SK-N-SH treated with all-trans-retinoic acid at 6 μM for 48 hours (cell line): ENCODE measurements around the gene AKT3.

Source experiments
- ATAC-seq: fragments of 200-7000 bp; cut with Tn5 transposase; 3 replicates; pipeline ENCODE4 v1.9.1; 2020; ENCODE audit warnings: mild to moderate bottlenecking, moderate library complexity
- ARNTL ChIP-seq: fragments of 450-650 bp; formaldehyde crosslinking; IDR thresholded peaks from 2 replicates; pipeline ENCODE4 v1.5.0; 2020; ENCODE audit warnings: low read depth, mild to moderate bottlenecking, moderate library complexity, borderline replicate concordance
- BACH2 ChIP-seq: fragments of 250-450 bp; sonication (Bioruptor Pico); IDR thresholded peaks from 2 replicates; pipeline ENCODE4 v1.9.0; 2021; ENCODE audit warnings: mild to moderate bottlenecking, borderline replicate concordance
- CSDC2 ChIP-seq: fragments of 250-450 bp; sonication (Bioruptor Pico); IDR thresholded peaks from 2 replicates; pipeline ENCODE4 v1.5.0; 2020; ENCODE audit warnings: mild to moderate bottlenecking, moderate library complexity
- ESRRG ChIP-seq: fragments of 250-450 bp; sonication (Bioruptor Pico); IDR thresholded peaks from 2 replicates; pipeline ENCODE4 v1.6.1; 2021; ENCODE audit warnings: mild to moderate bottlenecking
- GLIS3 ChIP-seq: fragments of 250-450 bp; sonication (Bioruptor Pico); IDR thresholded peaks from 2 replicates; pipeline ENCODE4 v1.5.0; 2020; ENCODE audit warnings: mild to moderate bottlenecking, moderate library complexity
- ISL1 ChIP-seq: fragments of 250-450 bp; sonication (Bioruptor Pico); IDR thresholded peaks from 2 replicates; pipeline ENCODE4 v2.1.2; 2022; ENCODE audit warnings: mild to moderate bottlenecking, moderate library complexity
- OSR1 ChIP-seq: fragments of 250-450 bp; sonication (Bioruptor Pico); IDR thresholded peaks from 2 replicates; pipeline ENCODE4 v1.8.0; 2022; ENCODE audit warnings: moderate library complexity, mild to moderate bottlenecking, inconsistent platforms
- PPARA ChIP-seq: fragments of 250-450 bp; sonication (Bioruptor Pico); IDR thresholded peaks from 2 replicates; pipeline ENCODE4 v1.5.0; 2020; ENCODE audit warnings: mild to moderate bottlenecking, borderline replicate concordance
- RARB ChIP-seq: fragments of 250-450 bp; sonication (Bioruptor Pico); IDR thresholded peaks from 2 replicates; pipeline ENCODE4 v1.8.0; 2021; ENCODE audit warnings: mild to moderate bottlenecking, moderate library complexity
- SNAI2 ChIP-seq: fragments of 250-450 bp; sonication (Bioruptor Pico); IDR thresholded peaks from 2 replicates; pipeline ENCODE4 v1.5.0; 2020; ENCODE audit warnings: mild to moderate bottlenecking, moderate library complexity
- TCF4 ChIP-seq: fragments of 250-450 bp; sonication (Bioruptor Pico); IDR thresholded peaks from 2 replicates; pipeline ENCODE4 v1.8.0; 2021; ENCODE audit warnings: mild to moderate bottlenecking, moderate library complexity, borderline replicate concordance
- TOX ChIP-seq: fragments of 250-450 bp; sonication (Bioruptor Pico); IDR thresholded peaks from 2 replicates; pipeline ENCODE4 v1.8.0; 2021; ENCODE audit warnings: mild to moderate bottlenecking, moderate library complexity, borderline replicate concordance
- ZC3H10 ChIP-seq: fragments of 250-450 bp; sonication (Bioruptor Pico); IDR thresholded peaks from 2 replicates; pipeline ENCODE4 v1.5.1; 2021; ENCODE audit warnings: mild to moderate bottlenecking, moderate library complexity
- ZFP3 ChIP-seq: fragments of 250-450 bp; sonication (Bioruptor Pico); IDR thresholded peaks from 2 replicates; pipeline ENCODE4 v1.5.0; 2020; ENCODE audit warnings: mild to moderate bottlenecking, moderate library complexity
- ZFP30 ChIP-seq: fragments of 450-650 bp; formaldehyde crosslinking; IDR thresholded peaks from 2 replicates; pipeline ENCODE4 v1.5.0; 2022; ENCODE audit warnings: mild to moderate bottlenecking, moderate library complexity
- ZNF565 ChIP-seq: fragments of 450-650 bp; formaldehyde crosslinking; conservative IDR thresholded peaks from 2 replicates; pipeline ENCODE4 v1.5.0; 2020; ENCODE audit warnings: low read depth, mild to moderate bottlenecking, moderate library complexity
- ZNF70 ChIP-seq: fragments of 450-650 bp; formaldehyde crosslinking; IDR thresholded peaks from 2 replicates; pipeline ENCODE4 v1.5.0; 2020; ENCODE audit warnings: mild to moderate bottlenecking, moderate library complexity
- ZNF8 ChIP-seq: fragments of 450-650 bp; formaldehyde crosslinking; IDR thresholded peaks from 2 replicates; pipeline ENCODE4 v1.5.0; 2020; ENCODE audit warnings: mild to moderate bottlenecking, moderate library complexity
- TF ChIP-seq, protein P1 (sequence below): fragments of 250-450 bp; sonication (Bioruptor Pico); IDR thresholded peaks from 2 replicates; pipeline ENCODE4 v1.5.1; 2021; ENCODE audit warnings: mild to moderate bottlenecking, moderate library complexity
- TF ChIP-seq, protein P2 (sequence below): fragments of 250-450 bp; sonication (Bioruptor Pico); IDR thresholded peaks from 2 replicates; pipeline ENCODE4 v1.5.0; 2020; ENCODE audit warnings: mild to moderate bottlenecking, moderate library complexity
- TF ChIP-seq, protein P3 (sequence below): fragments of 250-450 bp; sonication (Bioruptor Pico); IDR thresholded peaks from 2 replicates; pipeline ENCODE4 v1.5.1; 2020; ENCODE audit warnings: low read depth, mild to moderate bottlenecking, moderate library complexity
- TF ChIP-seq, protein P4 (sequence below): fragments of 250-450 bp; sonication (Bioruptor Pico); IDR thresholded peaks from 2 replicates; pipeline ENCODE4 v1.8.0; 2020; ENCODE audit warnings: mild to moderate bottlenecking, moderate library complexity, borderline replicate concordance
- TF ChIP-seq, protein P5 (sequence below): fragments of 250-450 bp; sonication (Bioruptor Pico); IDR thresholded peaks from 2 replicates; pipeline ENCODE4 v1.8.0; 2021; ENCODE audit warnings: low read depth, mild to moderate bottlenecking, moderate library complexity, borderline replicate concordance

The AKT3 gene

DNA sequence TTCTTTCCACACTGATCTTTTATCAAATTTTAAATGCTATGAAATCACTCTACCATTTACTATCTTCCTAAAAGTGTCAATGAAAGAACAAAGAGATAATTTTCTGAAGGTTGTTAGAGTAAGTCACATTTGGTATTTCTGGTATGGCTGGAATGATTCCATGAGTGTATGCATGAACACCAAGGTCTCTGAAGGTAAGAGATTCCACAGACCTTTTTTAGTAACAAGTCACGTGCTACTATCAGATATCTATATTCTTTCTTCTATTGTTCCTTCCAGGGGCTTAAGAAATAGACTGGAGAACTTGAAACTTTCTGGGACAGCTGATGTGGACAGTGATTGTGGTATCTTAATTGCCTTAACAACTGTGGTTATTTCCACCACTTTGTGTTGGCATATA, 329.2 kb downstream of the AKT3 start:
- TF ChIP-seq PPARA (CRISPR knock-in tag) (no peak), TCF4 (no peak), ZFP3 (CRISPR knock-in tag) (no peak), RARB (CRISPR knock-in tag) (no peak), ZNF70 (CRISPR knock-in tag) (no peak), CSDC2 (CRISPR knock-in tag) (no peak), ZC3H10 (CRISPR knock-in tag) (no peak), ARNTL (CRISPR knock-in tag) (no peak), GLIS3 (no peak), BACH2 (no peak), ESRRG (no peak)
- no peak for ATAC-seq

DNA sequence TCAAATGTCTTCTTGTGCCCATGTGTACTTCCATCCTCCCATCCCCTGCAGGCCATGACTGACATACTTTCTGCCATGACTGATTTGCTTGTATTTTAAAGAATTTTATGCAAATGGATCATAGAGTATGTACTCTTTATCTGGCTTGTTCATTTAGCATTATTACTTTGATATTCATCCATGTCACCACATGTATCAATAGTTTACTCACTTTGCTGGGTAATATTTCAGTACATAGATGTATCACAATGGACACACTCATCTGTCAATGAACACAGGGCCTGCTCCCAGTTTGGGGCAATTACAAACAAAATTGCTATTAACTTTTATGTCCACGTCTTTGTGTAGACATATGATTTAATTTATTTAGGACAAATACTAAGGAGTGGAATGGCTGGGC, 335.1 kb downstream of the AKT3 start:
- no peak for ATAC-seq
- TF ChIP-seq, protein P1, sequence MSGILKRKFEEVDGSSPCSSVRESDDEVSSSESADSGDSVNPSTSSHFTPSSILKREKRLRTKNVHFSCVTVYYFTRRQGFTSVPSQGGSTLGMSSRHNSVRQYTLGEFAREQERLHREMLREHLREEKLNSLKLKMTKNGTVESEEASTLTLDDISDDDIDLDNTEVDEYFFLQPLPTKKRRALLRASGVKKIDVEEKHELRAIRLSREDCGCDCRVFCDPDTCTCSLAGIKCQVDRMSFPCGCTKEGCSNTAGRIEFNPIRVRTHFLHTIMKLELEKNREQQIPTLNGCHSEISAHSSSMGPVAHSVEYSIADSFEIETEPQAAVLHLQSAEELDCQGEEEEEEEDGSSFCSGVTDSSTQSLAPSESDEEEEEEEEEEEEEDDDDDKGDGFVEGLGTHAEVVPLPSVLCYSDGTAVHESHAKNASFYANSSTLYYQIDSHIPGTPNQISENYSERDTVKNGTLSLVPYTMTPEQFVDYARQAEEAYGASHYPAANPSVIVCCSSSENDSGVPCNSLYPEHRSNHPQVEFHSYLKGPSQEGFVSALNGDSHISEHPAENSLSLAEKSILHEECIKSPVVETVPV (CRISPR knock-in tag) = no peak
- TF ChIP-seq TOX (CRISPR knock-in tag) = no peak
- no peak for TF ChIP-seq PPARA (CRISPR knock-in tag)
- TF ChIP-seq BACH2 = no peak
- no peak for TF ChIP-seq CSDC2 (CRISPR knock-in tag)
- TF ChIP-seq SNAI2 (CRISPR knock-in tag) = no peak
- TF ChIP-seq TCF4 = no peak
- no peak for TF ChIP-seq ZFP3 (CRISPR knock-in tag)
- TF ChIP-seq RARB (CRISPR knock-in tag) = no peak
- TF ChIP-seq ZNF8 (CRISPR knock-in tag) = no peak
- TF ChIP-seq, protein P2, sequence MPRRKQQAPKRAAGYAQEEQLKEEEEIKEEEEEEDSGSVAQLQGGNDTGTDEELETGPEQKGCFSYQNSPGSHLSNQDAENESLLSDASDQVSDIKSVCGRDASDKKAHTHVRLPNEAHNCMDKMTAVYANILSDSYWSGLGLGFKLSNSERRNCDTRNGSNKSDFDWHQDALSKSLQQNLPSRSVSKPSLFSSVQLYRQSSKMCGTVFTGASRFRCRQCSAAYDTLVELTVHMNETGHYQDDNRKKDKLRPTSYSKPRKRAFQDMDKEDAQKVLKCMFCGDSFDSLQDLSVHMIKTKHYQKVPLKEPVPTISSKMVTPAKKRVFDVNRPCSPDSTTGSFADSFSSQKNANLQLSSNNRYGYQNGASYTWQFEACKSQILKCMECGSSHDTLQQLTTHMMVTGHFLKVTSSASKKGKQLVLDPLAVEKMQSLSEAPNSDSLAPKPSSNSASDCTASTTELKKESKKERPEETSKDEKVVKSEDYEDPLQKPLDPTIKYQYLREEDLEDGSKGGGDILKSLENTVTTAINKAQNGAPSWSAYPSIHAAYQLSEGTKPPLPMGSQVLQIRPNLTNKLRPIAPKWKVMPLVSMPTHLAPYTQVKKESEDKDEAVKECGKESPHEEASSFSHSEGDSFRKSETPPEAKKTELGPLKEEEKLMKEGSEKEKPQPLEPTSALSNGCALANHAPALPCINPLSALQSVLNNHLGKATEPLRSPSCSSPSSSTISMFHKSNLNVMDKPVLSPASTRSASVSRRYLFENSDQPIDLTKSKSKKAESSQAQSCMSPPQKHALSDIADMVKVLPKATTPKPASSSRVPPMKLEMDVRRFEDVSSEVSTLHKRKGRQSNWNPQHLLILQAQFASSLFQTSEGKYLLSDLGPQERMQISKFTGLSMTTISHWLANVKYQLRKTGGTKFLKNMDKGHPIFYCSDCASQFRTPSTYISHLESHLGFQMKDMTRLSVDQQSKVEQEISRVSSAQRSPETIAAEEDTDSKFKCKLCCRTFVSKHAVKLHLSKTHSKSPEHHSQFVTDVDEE = no peak
- TF ChIP-seq ZNF70 (CRISPR knock-in tag) = no peak
- TF ChIP-seq, protein P3, sequence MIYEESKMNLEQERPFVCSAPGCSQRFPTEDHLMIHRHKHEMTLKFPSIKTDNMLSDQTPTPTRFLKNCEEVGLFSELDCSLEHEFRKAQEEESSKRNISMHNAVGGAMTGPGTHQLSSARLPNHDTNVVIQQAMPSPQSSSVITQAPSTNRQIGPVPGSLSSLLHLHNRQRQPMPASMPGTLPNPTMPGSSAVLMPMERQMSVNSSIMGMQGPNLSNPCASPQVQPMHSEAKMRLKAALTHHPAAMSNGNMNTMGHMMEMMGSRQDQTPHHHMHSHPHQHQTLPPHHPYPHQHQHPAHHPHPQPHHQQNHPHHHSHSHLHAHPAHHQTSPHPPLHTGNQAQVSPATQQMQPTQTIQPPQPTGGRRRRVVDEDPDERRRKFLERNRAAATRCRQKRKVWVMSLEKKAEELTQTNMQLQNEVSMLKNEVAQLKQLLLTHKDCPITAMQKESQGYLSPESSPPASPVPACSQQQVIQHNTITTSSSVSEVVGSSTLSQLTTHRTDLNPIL (CRISPR knock-in tag) = no peak
- TF ChIP-seq, protein P4, sequence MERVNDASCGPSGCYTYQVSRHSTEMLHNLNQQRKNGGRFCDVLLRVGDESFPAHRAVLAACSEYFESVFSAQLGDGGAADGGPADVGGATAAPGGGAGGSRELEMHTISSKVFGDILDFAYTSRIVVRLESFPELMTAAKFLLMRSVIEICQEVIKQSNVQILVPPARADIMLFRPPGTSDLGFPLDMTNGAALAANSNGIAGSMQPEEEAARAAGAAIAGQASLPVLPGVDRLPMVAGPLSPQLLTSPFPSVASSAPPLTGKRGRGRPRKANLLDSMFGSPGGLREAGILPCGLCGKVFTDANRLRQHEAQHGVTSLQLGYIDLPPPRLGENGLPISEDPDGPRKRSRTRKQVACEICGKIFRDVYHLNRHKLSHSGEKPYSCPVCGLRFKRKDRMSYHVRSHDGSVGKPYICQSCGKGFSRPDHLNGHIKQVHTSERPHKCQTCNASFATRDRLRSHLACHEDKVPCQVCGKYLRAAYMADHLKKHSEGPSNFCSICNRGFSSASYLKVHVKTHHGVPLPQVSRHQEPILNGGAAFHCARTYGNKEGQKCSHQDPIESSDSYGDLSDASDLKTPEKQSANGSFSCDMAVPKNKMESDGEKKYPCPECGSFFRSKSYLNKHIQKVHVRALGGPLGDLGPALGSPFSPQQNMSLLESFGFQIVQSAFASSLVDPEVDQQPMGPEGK (CRISPR knock-in tag) = no peak
- TF ChIP-seq ARNTL (CRISPR knock-in tag) = no peak
- TF ChIP-seq OSR1 (CRISPR knock-in tag) = no peak
- TF ChIP-seq ISL1 (CRISPR knock-in tag) = no peak
- TF ChIP-seq ZNF565 = no peak
- TF ChIP-seq, protein P5, sequence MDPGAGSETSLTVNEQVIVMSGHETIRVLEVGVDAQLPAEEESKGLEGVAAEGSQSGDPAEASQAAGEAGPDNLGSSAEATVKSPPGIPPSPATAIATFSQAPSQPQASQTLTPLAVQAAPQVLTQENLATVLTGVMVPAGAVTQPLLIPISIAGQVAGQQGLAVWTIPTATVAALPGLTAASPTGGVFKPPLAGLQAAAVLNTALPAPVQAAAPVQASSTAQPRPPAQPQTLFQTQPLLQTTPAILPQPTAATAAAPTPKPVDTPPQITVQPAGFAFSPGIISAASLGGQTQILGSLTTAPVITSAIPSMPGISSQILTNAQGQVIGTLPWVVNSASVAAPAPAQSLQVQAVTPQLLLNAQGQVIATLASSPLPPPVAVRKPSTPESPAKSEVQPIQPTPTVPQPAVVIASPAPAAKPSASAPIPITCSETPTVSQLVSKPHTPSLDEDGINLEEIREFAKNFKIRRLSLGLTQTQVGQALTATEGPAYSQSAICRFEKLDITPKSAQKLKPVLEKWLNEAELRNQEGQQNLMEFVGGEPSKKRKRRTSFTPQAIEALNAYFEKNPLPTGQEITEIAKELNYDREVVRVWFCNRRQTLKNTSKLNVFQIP (CRISPR knock-in tag) = no peak
- TF ChIP-seq ZFP30 (CRISPR knock-in tag) = no peak
